PC-3 (cell line): ENCODE data around the gene MRPL49. TPM values are rescaled to one million over a fixed set of nuclear protein-coding genes. Genes with fewer than 3 reads are reported as not detected.
A peak's percentile ranks its signal among the peaks of the same experiment; 100 is the strongest.

Experiments used
- ATAC-seq: fragments of 200-7000 bp; cut with Tn5 transposase; 2 replicates; pipeline ENCODE4 v1.9.1; 2020; ENCODE audit warnings: mild to moderate bottlenecking, moderate library complexity
- BruUV-seq: library from RNA; stranded (reverse); fragments of 400-500 nt; replicated peaks from 2 replicates; lab custom pipeline; 2021; lab: Mats Ljungman, UMichigan
- CTCF ChIA-PET: fragments of 300-600 bp; sonication (Branson Sonifier 250); formaldehyde crosslinking; loops from one replicate; lab custom pipeline; 2022; ENCODE audit warnings: antibody characterized with exemption; lab: Charles Lee
- POLR2A ChIA-PET: fragments of 300-600 bp; sonication (Branson Sonifier 250); formaldehyde crosslinking; loops from one replicate; lab custom pipeline; 2022; ENCODE audit warnings: antibody characterized with exemption; ENCODE audit not compliant: unreplicated experiment; lab: Charles Lee
- DNase-seq: peaks from one replicate; pipeline ENCODE4 v3.0.0-alpha.2; 2015
- H2AFZ ChIP-seq: fragments of 300-600 bp; sonication (generic); 2 replicates; pipeline ENCODE4 v1.6.0; 2016; ENCODE audit warnings: antibody characterized with exemption, low read length
- H3F3A ChIP-seq: fragments of 300-600 bp; sonication (generic); one replicate; pipeline ENCODE4 v1.6.0; 2017; ENCODE audit warnings: antibody characterized with exemption, low read length, control low read depth, mild to moderate bottlenecking; ENCODE audit not compliant: unreplicated experiment
- H3K27ac ChIP-seq: fragments of 300-600 bp; sonication (generic); 2 replicates; pipeline ENCODE4 v1.5.1; 2016; ENCODE audit warnings: mild to moderate bottlenecking, low read length
- H3K27me3 ChIP-seq: fragments of 300-600 bp; sonication (generic); 2 replicates; pipeline ENCODE4 v1.6.1; 2016; ENCODE audit warnings: low read length, mixed read lengths
- H3K36me3 ChIP-seq: fragments of 300-600 bp; sonication (generic); 2 replicates; pipeline ENCODE4 v1.6.1; 2016; ENCODE audit warnings: low read depth, mixed run types, low read length, mixed read lengths
- H3K4me1 ChIP-seq: fragments of 300-600 bp; sonication (generic); 2 replicates; pipeline ENCODE4 v1.5.1; 2016; ENCODE audit warnings: low read length; ENCODE audit not compliant: insufficient read depth
- H3K4me2 ChIP-seq: fragments of 300-600 bp; sonication (generic); 2 replicates; pipeline ENCODE4 v1.6.0; 2016; ENCODE audit warnings: low read length
- H3K4me3 ChIP-seq: fragments of 300-600 bp; sonication (generic); 2 replicates; pipeline ENCODE4 v1.5.1; 2016; ENCODE audit warnings: mild to moderate bottlenecking, low read length, mixed read lengths
- H3K79me2 ChIP-seq: fragments of 300-600 bp; sonication (generic); 2 replicates; pipeline ENCODE4 v1.6.1; 2017; ENCODE audit warnings: low read length, mixed read lengths
- H3K9ac ChIP-seq: fragments of 300-600 bp; sonication (generic); 2 replicates; pipeline ENCODE4 v1.6.0; 2016; ENCODE audit warnings: mild to moderate bottlenecking, low read length
- H3K9me2 ChIP-seq: fragments of 300-600 bp; sonication (generic); replicated peaks from 2 replicates; pipeline ENCODE4 v1.6.1; 2016; ENCODE audit warnings: mixed run types, low read length, mixed read lengths
- H3K9me3 ChIP-seq: fragments of 300-600 bp; sonication (generic); 2 replicates; pipeline ENCODE4 v1.6.1; 2016; ENCODE audit warnings: low read length, mixed read lengths
- H4K20me1 ChIP-seq: fragments of 300-600 bp; sonication (generic); 2 replicates; pipeline ENCODE4 v1.6.1; 2016; ENCODE audit warnings: low read length, mixed read lengths
- CTCF ChIP-seq: fragments of 300-600 bp; sonication (generic); conservative IDR thresholded peaks from 2 replicates; pipeline ENCODE4 v1.5.1; 2017; ENCODE audit warnings: antibody characterized with exemption, low read depth, mild to moderate bottlenecking, low read length
- EZH2 ChIP-seq: fragments of 300-600 bp; sonication (generic); IDR thresholded peaks from one replicate; pipeline ENCODE4 v1.6.1; 2017; ENCODE audit warnings: antibody characterized with exemption, mild to moderate bottlenecking, low read length; ENCODE audit not compliant: unreplicated experiment
- EZH2phosphoT487 ChIP-seq: fragments of 300-600 bp; sonication (generic); IDR thresholded peaks from 2 replicates; pipeline ENCODE4 v1.6.1; 2018; ENCODE audit warnings: mild to moderate bottlenecking, antibody characterized with exemption, low read length, borderline replicate concordance
- intact Hi-C: fragments of 100-400 bp; cut with micrococcal nuclease; formaldehyde crosslinking; loops from 2 replicates; pipeline ENCODE4 v1.9.0; 2023
- total RNA-seq: library from RNA; depleted of rRNA; stranded (reverse); fragments of >200 nt; gene quantifications from 2 replicates; pipeline ENCODE4 v1.2.3, GENCODE V29; 2014

The MRPL49 gene
- total RNA-seq, 1 experiment from 2014 or later = 163 TPM

- Histone ChIP-seq H3K9me3 (no peaks in the 10 kb centered on the region), H3K9me2 (no peaks in the 10 kb centered on the region), H3K27ac (no peak overlapping the region), H2AFZ (peak overlapping the region; percentile 87), H3K4me1 (peaks cover 13% of the 10 kb centered on the region; the same call in 1 of the 2 replicates), H3K4me3 (peak overlapping the region; percentile 44; the same call in 1 of the 2 replicates), H3K27me3 (no peaks in the 10 kb centered on the region), H4K20me1 (no peaks in the 10 kb centered on the region), H3K79me2 (no peaks in the 10 kb centered on the region), H3K4me2 (peak overlapping the region; percentile 56), H3K36me3 (no peaks in the 10 kb centered on the region), H3K9ac (no peak overlapping the region), H3F3A (no peaks in the 10 kb centered on the region)
- ChIA-PET CTCF (no interaction called here), POLR2A (interaction anchor here (0.6 kb wide), 1 partner anchor 43 kb away, joined by 14 read pairs; no protein-coding TSS in a partner anchor)
- no peak for TF ChIP-seq EZH2phosphoT487
- no peak for TF ChIP-seq EZH2
- TF ChIP-seq CTCF = no peak
- no TSS peak for BruUV-seq
- DNase-seq = no peak
- intact Hi-C loops = no loop called here
- ATAC-seq = no peak
These were observed 43.5 kb downstream of the MRPL49 start for GRCh38 chr11:65165410-65166317.

- intact Hi-C loops = no loop called here
- Histone ChIP-seq H2AFZ (no peak overlapping the region), H3K9me2 (no peaks in the 10 kb centered on the region), H3K27me3 (no peaks in the 10 kb centered on the region), H3K79me2 (no peaks in the 10 kb centered on the region), H3K27ac (no peak overlapping the region), H3K9me3 (no peaks in the 10 kb centered on the region), H3K9ac (no peak overlapping the region), H3K4me2 (no peak overlapping the region), H3K36me3 (no peaks in the 10 kb centered on the region), H4K20me1 (no peaks in the 10 kb centered on the region), H3F3A (no peaks in the 10 kb centered on the region), H3K4me1 (peaks cover 13% of the 10 kb centered on the region; the same call in 1 of the 2 replicates), H3K4me3 (no peak overlapping the region)
- ATAC-seq (no peak), DNase-seq (no peak)
- ChIA-PET POLR2A (no interaction called here), CTCF (no interaction called here)
- no TSS peak for BruUV-seq
- TF ChIP-seq EZH2phosphoT487 (no peak), EZH2 (no peak), CTCF (no peak)
These were observed 44.8 kb downstream of the MRPL49 start for GRCh38 chr11:65166893-65167292.

GRCh38 chr11:65167656-65168055 lies 45.5 kb downstream of the MRPL49 start:
- Histone ChIP-seq H4K20me1 (no peaks in the 10 kb centered on the region), H3K27me3 (no peaks in the 10 kb centered on the region), H3K4me3 (no peak overlapping the region), H3K27ac (no peak overlapping the region), H3K9me2 (no peaks in the 10 kb centered on the region), H3K4me2 (no peak overlapping the region), H3K9me3 (no peaks in the 10 kb centered on the region), H3K79me2 (no peaks in the 10 kb centered on the region), H3K36me3 (no peaks in the 10 kb centered on the region), H3K4me1 (peaks cover 13% of the 10 kb centered on the region; the same call in 1 of the 2 replicates), H2AFZ (no peak overlapping the region), H3K9ac (no peak overlapping the region), H3F3A (no peaks in the 10 kb centered on the region)
- BruUV-seq = no TSS peak
- ChIA-PET CTCF (interaction anchor here (0.6 kb wide), 1 partner anchor 108 kb away, joined by 10 read pairs; no protein-coding TSS in a partner anchor), POLR2A (no interaction called here)
- intact Hi-C loops = no loop called here
- no peak for DNase-seq
- ATAC-seq = no peak
- TF ChIP-seq EZH2 (no peak), CTCF (no peak), EZH2phosphoT487 (no peak)
